ENCODE data around the gene SNX33. TPM values are rescaled to one million over a fixed set of nuclear protein-coding genes. Genes with fewer than 3 reads are reported as not detected.
A peak's percentile ranks its signal among the peaks of the same experiment; 100 is the strongest.

Gene SNX33
- total RNA-seq, 1 experiment from 2014 or later, result 8.3 TPM

- Histone ChIP-seq H4K20me1 (ENCODE audit: insufficient read depth) (no peaks in the 10 kb centered on the region), H3K9me2 (ENCODE audit: insufficient read depth) (no peaks in the 10 kb centered on the region), H2AFZ (ENCODE audit: low read depth, low read length, poor library complexity, severe bottlenecking) (no peak overlapping the region), H3K4me2 (ENCODE audit: low read length) (no peak overlapping the region), H3K9me3 (ENCODE audit: control insufficient read depth in 1 of 2, insufficient read depth in 1 of 2, low read depth in 1 of 2, low read length in 2 of 2) (no peaks in the 10 kb centered on the region), H3K27ac (ENCODE audit: low read depth, low read length) (no peak overlapping the region), H3K36me3 (ENCODE audit: control insufficient read depth in 1 of 2, insufficient read depth in 2 of 2, low read length in 2 of 2) (peaks cover 0 to 3% of the 10 kb centered on the region in 2 experiments; a peak in 1 of 4 replicates), H3K9ac (ENCODE audit: low read length) (no peak overlapping the region), H3K4me3 (replicated peaks in 1 of 2; ENCODE audit: low read depth in 1 of 2, low read length in 2 of 2) (no peak overlapping the region), H3K79me2 (ENCODE audit: insufficient read depth, low read length) (peaks cover 13% of the 10 kb centered on the region), H3K4me1 (ENCODE audit: control insufficient read depth in 1 of 2, insufficient read depth in 2 of 2, low read length in 2 of 2) (peaks cover 13 to 45% of the 10 kb centered on the region in 2 experiments), H3K27me3 (ENCODE audit: insufficient read depth, low read length) (no peaks in the 10 kb centered on the region)
- ChIA-PET CTCF (no interaction called here), POLR2A (no interaction called here), RAD21 (ENCODE audit: low non-redundant PET in 1 of 2, low total read pairs in 2 of 2, uncharacterized antibody in 2 of 2, unreplicated experiment in 2 of 2) (no interaction called here)
- no peak for DNase-seq (ENCODE audit: low read depth, low spot score)
- intact Hi-C loops (cut with micrococcal nuclease), result no loop called here
- BruUV-seq (replicated peaks), result no TSS peak
- no peak for TF ChIP-seq CEBPB (IDR thresholded peaks at IDR 0.05; ENCODE audit: low read depth)
- no peak for TF ChIP-seq SIN3A (IDR thresholded peaks at IDR 0.05; ENCODE audit: low read depth)
- TF ChIP-seq ATF3 (IDR thresholded peaks at IDR 0.05), result no peak
- TF ChIP-seq ZFX (IDR thresholded peaks at IDR 0.05), result no peak
- no peak for TF ChIP-seq ELF1 (IDR thresholded peaks at IDR 0.05; ENCODE audit: borderline replicate concordance, low read depth)
- no peak for TF ChIP-seq SP1 (IDR thresholded peaks at IDR 0.05; ENCODE audit: low read depth)
- TF ChIP-seq POLR2A (IDR thresholded peaks at IDR 0.05; ENCODE audit: borderline replicate concordance, extremely low read depth, insufficient read depth, insufficient read length), result no peak
- ATAC-seq, result no peak
Observed at GRCh38 chr15:75644376-75644775, 3.3 kb upstream of the SNX33 start.

GRCh38 chr15:75646112-75646943 lies 1.4 kb upstream of the SNX33 start:
- no peaks in the 10 kb centered on the region for H3K9me3 ChIP-seq (ENCODE audit: control insufficient read depth in 1 of 2, insufficient read depth in 1 of 2, low read depth in 1 of 2, low read length in 2 of 2)
- H3K79me2 ChIP-seq (ENCODE audit: insufficient read depth, low read length), result peaks cover 26% of the 10 kb centered on the region
- H3K9me2 ChIP-seq (ENCODE audit: insufficient read depth), result no peaks in the 10 kb centered on the region
- no peak overlapping the region for H2AFZ ChIP-seq (ENCODE audit: low read depth, low read length, poor library complexity, severe bottlenecking)
- H3K27me3 ChIP-seq (ENCODE audit: insufficient read depth, low read length), result no peaks in the 10 kb centered on the region
- H3K4me3 ChIP-seq (replicated peaks in 1 of 2; ENCODE audit: low read depth in 1 of 2, low read length in 2 of 2), result peak overlapping the region; percentile 83 to 98
- H3K4me2 ChIP-seq (ENCODE audit: low read length), result peak overlapping the region; percentile 99
- no TSS peak for BruUV-seq (replicated peaks)
- no peaks in the 10 kb centered on the region for H4K20me1 ChIP-seq (ENCODE audit: insufficient read depth)
- TF ChIP-seq SP1 (IDR thresholded peaks at IDR 0.05; ENCODE audit: low read depth) (no peak), EZH2phosphoT487 (IDR thresholded peaks at IDR 0.05; ENCODE audit: borderline replicate concordance) (no peak), SRF (IDR thresholded peaks at IDR 0.05; ENCODE audit: low read depth) (no peak), EZH2 (IDR thresholded peaks at IDR 0.05) (no peak), TCF7L2 (IDR thresholded peaks at IDR 0.05; ENCODE audit: borderline replicate concordance, extremely low read depth, insufficient read depth, insufficient read length) (no peak), CTCF (IDR thresholded peaks at IDR 0.05 in 2 of 3, conservative IDR thresholded peaks at IDR 0.05 in 1 of 3; ENCODE audit: borderline replicate concordance in 1 of 3, insufficient read depth in 1 of 3, low read depth in 2 of 3, low read length in 2 of 3) (no peak)
- ChIA-PET CTCF (interaction anchor here (1.2 to 2.4 kb wide), 3 partner anchors 8 to 278 kb away, joined by 4 to 8 read pairs (median 7); partner anchors contain the start of gene MAN2C1), POLR2A (interaction anchor here (0.7 to 1.6 kb wide), 3 partner anchors 10 to 279 kb away, joined by 3 to 10 read pairs (median 3); no protein-coding TSS in a partner anchor), RAD21 (ENCODE audit: low non-redundant PET in 1 of 2, low total read pairs in 2 of 2, uncharacterized antibody in 2 of 2, unreplicated experiment in 2 of 2) (no interaction called here)
- ATAC-seq (no peak), DNase-seq (ENCODE audit: low read depth, low spot score) (no peak)
- intact Hi-C loops (cut with micrococcal nuclease), result no loop called here
- H3K36me3 ChIP-seq (ENCODE audit: control insufficient read depth in 1 of 2, insufficient read depth in 2 of 2, low read length in 2 of 2), result peaks cover 0 to 12% of the 10 kb centered on the region in 2 experiments; a peak in 1 of 4 replicates
- H3K9ac ChIP-seq (ENCODE audit: low read length), result peak overlapping the region; percentile 95
- peaks cover 16 to 53% of the 10 kb centered on the region in 2 experiments for H3K4me1 ChIP-seq (ENCODE audit: control insufficient read depth in 1 of 2, insufficient read depth in 2 of 2, low read length in 2 of 2)
- peak overlapping the region; percentile 76; the same call in 1 of the 2 replicates for H3K27ac ChIP-seq (ENCODE audit: low read depth, low read length)
